Dermis blood vessel endothelial cell (primary cell): ENCODE measurements around the gene SRP19. TPM values are rescaled to one million over a fixed set of nuclear protein-coding genes. Genes with fewer than 3 reads are reported as not detected.
A peak's percentile ranks its signal among the peaks of the same experiment; 100 is the strongest.
"Not testable (repeated sequence)": the region's sequence is repeated elsewhere in the genome, so short reads cannot be mapped to it uniquely, and the experiment has no call there.

Experiments used
- DNase-seq: peaks from one replicate; pipeline ENCODE4 v3.0.0; 2010
- total RNA-seq: library from RNA; depleted of rRNA; stranded (reverse); fragments of >200 nt; gene quantifications from 2 replicates; pipeline ENCODE4 v1.2.3, GENCODE V29; 2014

The SRP19 gene
- total RNA-seq, 1 donor from 2014 or later, result 93.8 TPM

DNA sequence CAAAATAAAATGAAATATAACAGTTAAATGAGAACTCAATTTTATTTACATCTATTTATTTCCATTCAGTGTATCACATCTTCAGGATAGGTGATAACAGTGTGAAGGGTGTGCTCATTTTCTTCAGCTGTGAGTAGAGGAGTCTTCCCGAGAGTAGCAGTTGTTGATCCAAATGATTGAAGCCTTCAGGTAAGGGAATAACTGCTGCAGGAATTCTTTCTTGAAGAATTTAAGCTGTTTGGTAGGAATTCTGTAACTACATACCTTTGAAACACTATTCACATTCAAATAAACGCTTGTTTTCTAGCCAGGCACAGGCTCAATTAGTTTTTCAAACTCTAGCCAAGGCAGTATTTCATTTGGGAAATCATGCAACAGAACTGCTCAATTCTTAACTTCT, 15.3 kb downstream of the SRP19 start:
- DNase-seq, result no peak

DNA sequence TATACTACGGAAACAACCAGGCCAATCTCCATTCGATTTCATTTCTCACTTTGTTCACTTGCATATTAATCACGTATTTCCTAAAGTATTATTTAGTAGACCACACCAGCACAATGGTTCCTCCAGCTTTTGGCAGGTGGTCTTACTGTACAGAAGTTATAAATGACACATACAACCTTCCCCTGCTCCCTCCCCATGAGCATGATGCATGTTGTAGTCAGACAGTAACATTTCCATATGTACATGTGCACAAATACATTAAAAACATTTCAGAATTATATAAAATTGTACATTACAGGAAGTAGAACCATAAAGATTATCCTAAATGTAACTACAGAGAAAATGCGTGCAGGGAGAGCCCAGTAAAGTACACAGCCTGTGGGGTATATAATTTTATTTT, 17.0 kb downstream of the SRP19 start:
- no peak for DNase-seq

DNA sequence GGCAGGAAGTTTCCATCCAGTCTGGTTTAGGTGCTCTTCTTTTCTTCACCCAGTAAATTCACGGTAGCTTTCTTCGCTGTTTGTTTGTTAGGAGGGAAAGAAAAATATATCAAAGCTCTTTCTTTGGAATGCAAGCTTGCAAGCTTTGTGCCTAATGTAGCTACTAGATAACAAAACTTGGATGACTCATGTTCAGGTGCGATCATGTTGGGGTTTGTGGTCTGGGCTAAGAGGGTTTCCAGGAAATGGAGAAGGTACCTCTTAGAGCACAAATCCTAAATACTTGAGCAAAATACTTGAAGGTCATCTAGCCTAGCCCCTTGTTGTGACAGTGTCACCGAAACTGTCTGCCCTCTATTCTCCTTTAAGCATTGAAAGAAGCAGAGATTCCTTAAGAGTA, 17.7 kb downstream of the SRP19 start:
- peak; percentile 41 for DNase-seq

DNA sequence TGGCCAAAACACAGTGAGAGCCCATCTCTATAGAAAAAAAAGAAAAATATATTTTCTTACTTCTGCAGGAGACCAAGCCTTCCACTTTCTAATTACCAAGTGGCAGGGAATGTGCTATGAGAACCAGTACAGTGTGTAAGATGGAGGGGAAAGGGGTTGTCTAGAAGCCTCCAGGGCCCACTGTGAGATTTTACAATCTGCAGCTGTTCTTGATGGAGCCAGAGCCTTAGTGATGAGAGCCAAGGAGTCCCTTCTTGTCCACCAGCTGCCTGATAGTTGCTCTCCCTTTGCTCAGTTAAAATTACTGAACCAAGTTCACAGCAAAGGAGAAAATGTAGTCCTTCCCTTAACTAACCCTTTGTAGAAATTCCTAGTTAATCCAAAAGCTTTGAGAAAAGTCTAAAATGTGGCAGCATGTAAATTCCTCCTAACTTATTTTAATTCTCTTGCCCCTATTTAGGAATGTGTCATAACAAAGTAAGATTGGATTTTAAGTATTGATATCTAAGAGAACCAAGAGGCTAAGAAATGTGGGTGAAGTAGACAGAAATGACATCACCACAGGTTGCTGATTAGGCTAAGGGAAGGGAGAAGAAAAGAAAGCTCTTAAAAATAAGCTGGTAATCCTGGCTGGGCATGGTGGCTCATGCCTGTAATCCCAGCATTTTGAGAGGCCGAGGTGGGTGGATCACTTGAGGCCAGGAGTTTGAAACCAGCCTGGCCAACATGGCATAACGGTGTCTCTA, 19.3 kb downstream of the SRP19 start:
- DNase-seq, result no peak

DNA sequence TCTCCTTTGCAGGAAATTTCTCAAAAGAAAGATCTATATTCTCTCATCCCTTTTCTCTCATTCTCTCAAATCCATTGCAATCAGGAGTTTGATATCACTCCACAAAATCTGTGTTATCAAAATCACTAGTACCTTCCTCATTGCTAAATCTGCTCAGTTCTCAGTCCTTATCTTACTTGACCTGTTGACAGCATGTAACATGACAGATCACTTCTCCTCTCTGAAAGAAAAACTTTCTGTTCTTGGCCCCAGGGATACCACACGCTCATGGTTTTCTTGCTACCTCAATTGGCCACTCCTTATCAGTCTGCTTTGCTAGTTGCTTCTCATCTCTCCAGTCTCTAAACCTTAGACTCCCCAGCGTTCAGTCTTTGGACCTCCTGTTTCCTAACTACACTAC, 22.1 kb downstream of the SRP19 start:
- DNase-seq, result no peak

DNA sequence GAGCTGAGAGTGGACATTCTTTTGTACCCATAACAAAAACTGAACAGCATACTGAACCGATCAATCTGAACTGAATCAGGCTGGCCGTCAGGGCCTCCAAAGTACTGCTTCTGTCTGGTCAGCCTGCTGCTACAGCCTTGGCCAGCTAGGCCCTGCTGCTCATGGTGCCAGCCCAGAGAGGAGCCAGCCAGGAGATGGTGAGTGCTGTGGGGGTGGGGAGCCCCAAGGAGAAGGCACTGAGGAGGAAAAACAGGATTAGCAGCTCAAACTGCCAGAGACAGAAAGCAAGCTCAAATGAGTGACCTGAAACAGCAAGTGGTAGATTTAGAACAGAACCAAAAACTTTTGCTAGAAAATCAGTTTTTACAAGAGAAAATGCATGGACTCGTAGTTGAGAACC, 23.9 kb downstream of the SRP19 start:
- no peak for DNase-seq

DNA sequence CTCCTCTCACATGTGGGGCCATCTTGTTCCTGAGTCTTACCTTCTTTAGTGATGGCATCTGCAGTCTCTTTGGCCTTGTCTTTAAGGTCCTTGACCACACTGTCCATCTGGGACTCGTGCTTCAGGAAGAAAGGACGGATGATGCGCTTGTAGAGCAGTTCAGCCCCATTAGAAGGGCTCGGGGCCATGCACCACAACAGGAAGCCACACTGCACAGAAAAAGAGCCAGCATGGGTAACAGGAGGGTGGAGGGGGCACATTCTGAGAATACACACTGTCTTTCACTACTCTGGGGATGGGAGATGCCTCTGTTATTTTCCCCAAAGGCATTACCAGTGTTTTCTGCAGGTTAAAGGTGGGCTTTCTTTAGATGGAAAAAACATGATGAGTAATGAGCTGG, 25.9 kb downstream of the SRP19 start:
- DNase-seq, result no peak

DNA sequence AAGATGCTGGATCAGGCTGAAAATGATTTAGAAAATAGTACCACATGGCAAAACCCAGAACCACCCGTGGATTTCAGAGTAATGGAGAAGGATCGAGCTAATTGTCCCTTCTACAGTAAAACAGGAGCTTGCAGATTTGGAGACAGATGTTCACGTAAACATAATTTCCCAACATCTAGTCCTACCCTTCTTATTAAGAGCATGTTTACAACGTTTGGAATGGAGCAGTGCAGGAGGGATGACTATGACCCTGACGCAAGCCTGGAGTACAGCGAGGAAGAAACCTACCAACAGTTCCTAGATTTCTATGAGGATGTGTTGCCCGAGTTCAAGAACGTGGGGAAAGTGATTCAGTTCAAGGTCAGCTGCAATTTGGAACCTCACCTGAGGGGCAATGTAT, 31.0 kb downstream of the SRP19 start:
- not testable (repeated sequence) for DNase-seq

DNA sequence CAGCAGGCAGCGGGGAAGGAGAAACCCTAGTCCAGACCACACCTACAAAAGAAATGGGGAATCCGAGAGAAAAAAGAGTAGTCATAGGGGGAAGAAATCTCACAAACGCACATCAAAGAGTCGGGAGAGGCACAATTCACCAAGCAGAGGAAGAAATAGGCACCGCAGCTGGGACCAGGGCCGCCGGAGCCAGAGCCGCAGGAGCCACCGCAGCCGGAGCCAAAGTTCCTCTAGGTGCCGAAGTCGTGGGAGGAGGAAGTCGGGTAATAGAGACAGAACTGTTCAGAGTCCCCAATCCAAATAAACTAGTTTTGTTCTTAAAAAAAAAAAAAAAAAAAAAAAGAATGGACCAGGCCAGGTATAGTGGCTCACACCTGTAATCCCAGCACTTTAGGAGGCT, 31.7 kb downstream of the SRP19 start:
- DNase-seq, result no peak

DNA sequence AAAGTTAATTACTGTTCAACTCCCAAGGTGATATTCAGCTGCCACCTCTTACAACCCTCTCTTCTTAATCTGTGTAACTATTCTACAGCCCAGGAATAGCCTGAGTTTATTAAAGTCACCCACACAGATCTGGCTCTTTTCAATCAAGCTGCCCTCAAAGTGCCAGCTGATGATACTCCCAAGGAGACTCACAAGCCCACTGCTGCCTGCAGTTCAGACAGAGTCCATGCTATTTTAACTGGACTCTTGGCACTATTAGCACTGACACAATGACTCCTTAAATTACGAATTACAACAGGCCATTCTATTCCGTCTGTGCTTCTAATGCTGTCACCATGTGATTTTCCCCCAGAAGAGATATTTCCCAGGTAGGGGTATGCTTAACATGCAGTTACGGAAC, 34.6 kb downstream of the SRP19 start:
- DNase-seq, result no peak

DNA sequence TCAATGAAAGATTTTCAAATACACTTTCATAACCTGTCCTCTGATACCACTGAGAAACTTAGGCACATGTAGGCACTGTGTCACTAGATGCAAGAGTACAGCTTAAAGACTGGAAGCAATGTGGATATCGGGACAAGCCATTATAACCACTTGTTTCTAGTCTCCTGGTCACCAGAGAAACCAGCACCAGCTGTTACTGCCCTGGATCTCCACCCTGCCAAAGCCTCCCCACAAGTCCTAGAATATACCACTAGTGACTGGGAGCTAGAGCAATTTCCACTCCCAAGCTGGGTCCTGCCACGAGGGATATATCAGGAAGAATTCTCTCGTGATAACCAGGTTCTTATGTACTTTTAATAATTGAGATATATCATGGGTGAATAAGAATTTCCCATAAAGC, 41.5 kb downstream of the SRP19 start:
- DNase-seq, result no peak

DNA sequence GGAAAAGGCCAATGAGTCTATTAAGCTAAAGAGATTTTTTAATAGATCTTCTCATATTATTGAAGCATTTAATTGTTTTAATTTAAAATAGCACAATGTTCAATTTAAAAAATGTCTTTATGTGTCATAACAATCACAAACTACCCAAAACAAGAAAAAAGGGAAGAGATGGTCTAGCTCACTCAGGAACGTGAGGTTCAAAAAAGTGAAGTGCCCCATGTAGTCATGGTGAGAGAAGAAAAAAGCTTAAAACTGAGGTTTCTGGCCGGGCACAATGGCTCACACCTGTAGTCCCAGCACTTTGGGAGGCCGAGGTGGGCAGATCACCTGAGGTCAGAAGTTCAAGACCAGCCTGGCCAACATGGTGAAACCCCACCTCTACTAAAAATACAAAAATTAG, 43.9 kb downstream of the SRP19 start:
- not testable (repeated sequence) for DNase-seq

DNA sequence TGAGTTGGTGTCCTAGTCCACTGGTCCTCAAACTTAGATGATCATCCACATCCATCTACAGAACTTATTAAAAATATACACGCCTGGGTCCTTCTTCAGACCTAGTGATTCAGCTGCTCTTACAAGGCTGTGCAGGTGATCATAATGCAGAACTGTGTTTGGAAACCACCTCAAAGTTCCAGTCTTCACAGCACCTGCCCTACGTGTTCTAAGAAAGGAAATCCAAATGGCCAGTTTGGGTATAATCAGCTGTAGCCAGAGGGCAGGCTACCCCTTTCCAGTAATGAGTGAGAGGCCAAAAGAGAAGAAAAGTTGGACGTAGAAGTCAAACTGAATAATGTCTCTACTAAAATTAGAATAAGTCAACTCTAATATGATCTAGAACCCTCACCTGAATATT, 45.5 kb downstream of the SRP19 start:
- DNase-seq, result no peak

DNA sequence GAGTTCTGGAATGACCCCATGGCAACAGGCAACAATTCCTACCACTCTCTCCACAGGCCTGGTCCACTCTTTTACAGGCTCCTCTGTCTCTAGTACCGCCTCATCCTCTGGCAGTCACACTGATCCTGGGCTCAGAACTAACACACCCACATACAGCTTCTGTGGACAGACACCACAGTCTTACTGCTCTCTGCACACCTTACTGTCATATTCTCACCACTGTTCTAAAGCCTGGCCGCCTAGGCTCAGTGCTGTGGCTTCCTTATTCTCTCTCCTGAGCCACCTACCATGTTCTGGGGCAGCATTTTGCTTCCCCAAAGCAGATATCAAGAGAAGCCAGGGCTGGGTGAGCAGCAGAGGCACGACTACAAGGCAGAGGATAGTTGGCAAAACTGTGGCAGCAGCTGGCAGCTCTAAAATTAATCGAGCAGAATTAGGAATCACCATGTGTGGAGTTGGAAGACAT, 46.1 kb downstream of the SRP19 start:
- no peak for DNase-seq

DNA sequence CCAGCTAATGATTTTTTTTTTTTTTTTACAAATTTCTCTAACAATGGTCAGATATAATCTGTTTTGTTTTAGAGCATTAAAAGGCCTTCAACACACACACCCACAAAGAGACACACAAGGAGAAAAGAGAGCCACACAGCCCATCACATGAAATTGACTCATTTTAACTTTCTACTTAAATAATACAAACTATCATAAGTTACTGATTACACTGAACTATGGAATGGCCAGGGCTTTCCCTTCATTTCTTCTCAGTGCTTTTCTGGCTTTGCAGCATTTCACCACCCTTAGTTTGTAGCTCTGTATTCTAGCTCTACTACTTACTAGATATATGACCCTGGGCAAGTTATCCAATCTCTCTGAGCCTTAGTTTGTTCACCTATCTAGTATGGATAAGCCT, 47.8 kb downstream of the SRP19 start:
- no peak for DNase-seq

DNA sequence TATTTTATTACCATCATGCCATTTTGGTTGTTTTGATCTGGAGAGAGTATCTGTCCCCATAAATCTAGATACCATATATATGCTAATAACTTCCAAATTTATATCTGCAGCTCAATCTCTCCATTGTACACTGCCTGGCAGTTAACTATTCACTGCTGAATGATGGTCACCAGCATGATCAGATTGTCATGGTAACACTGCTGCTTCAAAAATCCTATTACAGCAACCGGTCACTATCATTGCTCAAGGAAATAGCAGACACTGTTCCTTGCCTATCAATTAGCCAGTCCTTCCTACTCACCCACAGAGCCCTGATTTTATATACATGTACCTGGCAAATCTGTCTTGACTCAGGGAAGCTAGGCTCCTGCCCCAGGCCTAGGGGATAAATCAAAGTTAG, 49.4 kb downstream of the SRP19 start:
- DNase-seq, result no peak

DNA sequence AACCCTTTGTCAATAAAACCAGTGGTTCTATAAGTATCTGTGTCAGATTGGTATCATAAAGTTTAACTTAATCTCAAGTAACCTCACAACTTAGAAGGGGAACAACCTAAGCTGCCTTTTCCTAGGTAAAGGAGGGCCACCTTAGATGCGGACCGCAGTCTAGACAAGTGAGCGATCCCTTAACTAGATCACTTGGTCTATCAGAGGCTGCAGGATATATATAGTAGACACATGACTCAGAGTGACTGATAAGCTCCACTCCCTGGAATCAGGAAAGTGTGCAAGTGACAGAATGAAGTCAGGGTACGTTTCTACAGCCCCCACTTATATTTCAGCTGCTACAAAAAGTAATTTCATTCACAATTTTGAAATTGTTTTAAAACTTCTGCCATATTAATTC, 53.5 kb downstream of the SRP19 start:
- peak; percentile 17 for DNase-seq

DNA sequence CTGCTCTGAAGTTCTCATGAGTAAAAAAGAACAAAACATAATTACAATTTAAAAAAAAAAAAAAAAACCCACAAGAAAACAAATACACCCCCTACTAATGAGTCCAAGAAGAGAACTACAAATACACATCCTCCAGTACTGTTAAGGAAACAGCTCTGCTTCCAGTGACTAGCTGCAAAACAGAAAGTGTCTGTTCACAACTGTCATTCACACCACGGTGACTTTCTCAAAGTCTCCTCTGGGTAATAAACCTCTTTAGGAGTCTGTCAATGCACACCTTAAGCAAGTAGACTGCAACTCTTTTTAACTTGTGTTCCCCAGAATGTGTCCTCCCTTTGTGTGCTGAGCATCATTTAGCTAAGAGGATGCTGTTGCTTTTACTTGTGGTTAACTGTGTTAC, 54.7 kb downstream of the SRP19 start:
- DNase-seq, result no peak

DNA sequence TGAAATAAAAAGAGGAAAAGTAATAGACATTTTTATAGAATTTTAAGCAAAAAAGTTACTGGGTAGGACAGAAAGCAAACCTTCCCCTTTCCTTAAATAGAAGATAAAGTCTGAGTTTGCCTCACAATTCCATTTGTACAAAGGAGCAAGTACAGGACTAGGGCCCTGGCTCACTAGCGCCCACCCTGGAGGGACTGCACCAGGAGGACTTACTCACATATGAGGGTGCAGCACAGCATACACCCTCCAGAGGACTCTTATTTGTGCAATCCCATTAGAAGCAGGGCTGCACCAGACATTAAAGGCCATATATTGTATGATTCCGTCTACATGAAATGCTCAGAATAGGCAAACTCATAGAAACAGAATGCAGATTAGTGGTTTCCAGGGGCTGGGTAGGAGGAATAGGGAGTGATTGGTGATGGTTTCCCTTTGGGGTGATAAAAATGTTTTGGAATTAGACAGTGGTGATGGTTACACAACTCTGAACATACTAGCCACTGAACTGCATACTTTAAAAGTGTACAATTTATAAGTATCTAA, 56.4 kb downstream of the SRP19 start:
- no peak for DNase-seq

DNA sequence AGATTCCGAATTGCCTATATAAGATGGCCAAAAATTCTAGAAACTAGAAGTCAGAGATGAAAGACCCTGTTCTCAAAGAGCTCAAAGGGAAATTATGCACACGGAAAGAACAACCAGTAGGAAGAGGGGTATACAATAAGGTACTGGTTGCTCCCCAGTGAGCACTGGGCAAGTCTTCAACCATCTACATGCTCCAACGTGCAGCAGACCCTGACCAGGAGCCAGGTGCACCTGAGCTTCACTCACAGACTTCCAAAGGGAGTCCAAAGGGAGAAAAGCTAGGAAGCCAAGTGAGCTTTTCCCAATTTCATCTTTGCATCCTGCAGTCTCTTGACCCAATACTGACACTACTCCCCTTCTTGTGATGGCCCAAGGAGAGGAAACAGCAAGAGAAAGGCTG, 57.0 kb downstream of the SRP19 start:
- no peak for DNase-seq

DNA sequence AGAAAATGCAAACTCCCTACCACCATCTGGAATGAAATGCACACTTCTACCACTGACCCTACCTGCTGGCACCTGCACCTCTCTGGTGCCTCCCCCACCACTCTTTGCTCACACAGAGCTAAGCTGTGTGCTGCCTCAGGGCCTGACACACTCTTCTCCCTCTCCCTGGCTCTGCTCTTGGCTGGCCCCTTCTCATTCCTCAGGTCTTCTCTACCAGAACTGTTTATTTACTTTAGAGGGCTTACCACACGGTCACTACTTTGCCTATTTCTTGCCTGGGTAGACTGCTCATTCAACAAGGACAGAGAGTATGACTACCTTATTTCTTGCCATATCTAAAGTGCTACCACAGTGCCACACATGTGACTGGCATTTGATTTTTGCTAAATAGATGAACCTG, 57.6 kb downstream of the SRP19 start:
- no peak for DNase-seq
